Karpas-422 (cell line): ENCODE data around the gene PAPOLG. TPM values are rescaled to one million over a fixed set of nuclear protein-coding genes. Genes with fewer than 3 reads are reported as not detected.

ENCODE experiments used
- DNase-seq: peaks from one replicate; pipeline ENCODE4 v3.0.0-alpha.2; 2015
- H2AFZ ChIP-seq: fragments of 200-600 bp; sonication (generic); 2 replicates; pipeline ENCODE4 v1.6.1; 2014; ENCODE audit warnings: antibody characterized with exemption, low read length, mixed read lengths
- H3K27ac ChIP-seq: fragments of 200-600 bp; sonication (generic); 2 replicates; pipeline ENCODE4 v1.5.1; 2014; ENCODE audit warnings: mild to moderate bottlenecking, low read length, moderate library complexity
- H3K27me3 ChIP-seq: fragments of 200-600 bp; sonication (generic); 2 replicates; pipeline ENCODE4 v1.6.1; 2014; ENCODE audit warnings: low read length, mixed read lengths
- H3K36me3 ChIP-seq: fragments of 200-600 bp; sonication (generic); 2 replicates; pipeline ENCODE4 v1.6.1; 2014; ENCODE audit warnings: low read length, mixed read lengths; ENCODE audit not compliant: insufficient read depth
- H3K4me1 ChIP-seq: fragments of 200-600 bp; sonication (generic); 2 replicates; pipeline ENCODE4 v1.6.1; 2014; ENCODE audit warnings: mild to moderate bottlenecking, low read length, mixed read lengths
- H3K4me2 ChIP-seq: fragments of 200-600 bp; sonication (generic); 2 replicates; pipeline ENCODE4 v1.6.1; 2014; ENCODE audit warnings: low read length, low read depth, mild to moderate bottlenecking; ENCODE audit not compliant: poor library complexity, severe bottlenecking
- H3K4me3 ChIP-seq: fragments of 200-600 bp; sonication (generic); 2 replicates; pipeline ENCODE4 v1.5.1; 2014; ENCODE audit warnings: mild to moderate bottlenecking, antibody characterized with exemption, low read length, mixed read lengths
- H3K79me2 ChIP-seq: fragments of 200-600 bp; sonication (generic); 2 replicates; pipeline ENCODE4 v1.6.1; 2014; ENCODE audit warnings: mild to moderate bottlenecking, low read length, mixed read lengths
- H3K9ac ChIP-seq: fragments of 200-600 bp; sonication (generic); 2 replicates; pipeline ENCODE4 v1.6.0; 2014; ENCODE audit warnings: low read length
- H3K9me2 ChIP-seq: fragments of 200-600 bp; sonication (generic), shearing (Covaris generic); replicated peaks from 2 replicates; pipeline ENCODE4 v1.6.0; 2014; ENCODE audit warnings: mild to moderate bottlenecking, low read length, moderate library complexity; ENCODE audit not compliant: insufficient read depth
- H3K9me3 ChIP-seq: fragments of 300-700, 200-600 bp; sonication (generic); 2 replicates; pipeline ENCODE4 v1.6.1; 2014; ENCODE audit warnings: low read length, mixed read lengths
- H4K20me1 ChIP-seq: fragments of 200-600 bp; sonication (generic); 2 replicates; pipeline ENCODE4 v1.6.1; 2014; ENCODE audit warnings: mild to moderate bottlenecking, antibody characterized with exemption, low read length, low read depth; ENCODE audit not compliant: insufficient read depth
- small RNA-seq: library from RNA; depleted of rRNA; stranded (forward); fragments of <200 nt; gene quantifications from one replicate; pipeline ENCODE3, GENCODE V24; 2014
- total RNA-seq: library from RNA; depleted of rRNA; stranded (reverse); fragments of >200 nt; shearing (Covaris generic); gene quantifications from 2 replicates; pipeline ENCODE4 v1.2.3, GENCODE V29; 2014; ENCODE audit warnings: low replicate concordance; rRNA removed

The PAPOLG gene
- total RNA-seq, 1 experiment from 2014 or later: 41.3 TPM

GRCh38 chr2:60843006-60843405, 86.9 kb downstream of the PAPOLG start:
- no peak overlapping the region for H3K27ac ChIP-seq
- no peaks in the 10 kb centered on the region for H3K9me3 ChIP-seq
- no peak overlapping the region for H3K9ac ChIP-seq
- H3K27me3 ChIP-seq: no peaks in the 10 kb centered on the region
- H3K79me2 ChIP-seq: no peaks in the 10 kb centered on the region
- no peaks in the 10 kb centered on the region for H3K36me3 ChIP-seq
- H3K4me2 ChIP-seq: peak overlapping the region; percentile 22
- no peak overlapping the region for H3K4me3 ChIP-seq
- peak overlapping the region; percentile 57 for H2AFZ ChIP-seq
- DNase-seq: no peak
- no peaks in the 10 kb centered on the region for H3K9me2 ChIP-seq
- no peaks in the 10 kb centered on the region for H4K20me1 ChIP-seq
- H3K4me1 ChIP-seq: peaks cover 51% of the 10 kb centered on the region

- no peak for DNase-seq
- no peaks in the 10 kb centered on the region for H3K27me3 ChIP-seq
- no peak overlapping the region for H3K4me2 ChIP-seq
- no peaks in the 10 kb centered on the region for H3K9me2 ChIP-seq
- no peak overlapping the region; the same call in 1 of the 2 replicates for H2AFZ ChIP-seq
- no peaks in the 10 kb centered on the region for H3K9me3 ChIP-seq
- no peaks in the 10 kb centered on the region for H3K79me2 ChIP-seq
- no peak overlapping the region for H3K4me3 ChIP-seq
- no peak overlapping the region for H3K9ac ChIP-seq
- H3K27ac ChIP-seq: no peak overlapping the region
- no peaks in the 10 kb centered on the region for H3K36me3 ChIP-seq
- no peaks in the 10 kb centered on the region for H4K20me1 ChIP-seq
- H3K4me1 ChIP-seq: peaks cover 50% of the 10 kb centered on the region
Observed at GRCh38 chr2:60844105-60844504, 88.0 kb downstream of the PAPOLG start.

GRCh38 chr2:60847854-60848253, 91.8 kb downstream of the PAPOLG start:
- no peaks in the 10 kb centered on the region for H3K9me2 ChIP-seq
- H4K20me1 ChIP-seq: no peaks in the 10 kb centered on the region
- H3K9ac ChIP-seq: no peak overlapping the region
- no peak for DNase-seq
- H3K36me3 ChIP-seq: no peaks in the 10 kb centered on the region
- no peak overlapping the region for H2AFZ ChIP-seq
- H3K79me2 ChIP-seq: no peaks in the 10 kb centered on the region
- H3K27ac ChIP-seq: no peak overlapping the region
- H3K4me1 ChIP-seq: peaks cover 13% of the 10 kb centered on the region
- no peaks in the 10 kb centered on the region for H3K27me3 ChIP-seq
- H3K9me3 ChIP-seq: no peaks in the 10 kb centered on the region
- H3K4me2 ChIP-seq: no peak overlapping the region
- H3K4me3 ChIP-seq: no peak overlapping the region

Small RNA genes lying within 50 kb of the gene (small RNA-seq; reads per million reads assigned to genes)
- gene RN7SL632P: not detected
- not detected for gene RNU6-612P

Other genes starting within 250 kb of the PAPOLG start
- gene BCL11A, start 202.6 kb upstream of the PAPOLG start, total RNA-seq: 159 and 190 TPM in 2 replicates
- gene REL, start 125.3 kb downstream of the PAPOLG start, total RNA-seq: 34.6 and 57.0 TPM in 2 replicates